ENCODE results near the gene KCNMA1.

The KCNMA1 gene

GRCh38 chr10:77553311-77553710, 84.3 kb downstream of the KCNMA1 start:
- DNase-seq: no peak

- peak; percentile 58 for DNase-seq
Observed at GRCh38 chr10:77552252-77552651, 85.4 kb downstream of the KCNMA1 start.

- DNase-seq: no peak
Observed at GRCh38 chr10:77550378-77550777, 87.2 kb downstream of the KCNMA1 start.

GRCh38 chr10:77548671-77549070, 88.9 kb downstream of the KCNMA1 start:
- DNase-seq: no peak

- no peak for DNase-seq
Observed at GRCh38 chr10:77548157-77548556, 89.5 kb downstream of the KCNMA1 start.

- no peak for DNase-seq
Observed at GRCh38 chr10:77547307-77548050, 90.1 kb downstream of the KCNMA1 start.

- DNase-seq: no peak
Observed at GRCh38 chr10:77546042-77546441, 91.6 kb downstream of the KCNMA1 start.

- DNase-seq: no peak
Observed at GRCh38 chr10:77545585-77545984, 92.0 kb downstream of the KCNMA1 start.

- DNase-seq: no peak
Observed at GRCh38 chr10:77544617-77545016, 93.0 kb downstream of the KCNMA1 start.

GRCh38 chr10:77542710-77543259, 94.8 kb downstream of the KCNMA1 start:
- DNase-seq: no peak

- DNase-seq: no peak
Observed at GRCh38 chr10:77541944-77542343, 95.7 kb downstream of the KCNMA1 start.

GRCh38 chr10:77541247-77541646, 96.4 kb downstream of the KCNMA1 start:
- DNase-seq: no peak

GRCh38 chr10:77539147-77539935, 98.3 kb downstream of the KCNMA1 start:
- no peak for DNase-seq

GRCh38 chr10:77537720-77538373, 99.8 kb downstream of the KCNMA1 start:
- no peak for DNase-seq

- DNase-seq: no peak
Observed at GRCh38 chr10:77537071-77537470, 100.5 kb downstream of the KCNMA1 start.

GRCh38 chr10:77533887-77534278, 103.7 kb downstream of the KCNMA1 start:
- no peak for DNase-seq

- no peak for DNase-seq
Observed at GRCh38 chr10:77533146-77533886, 104.3 kb downstream of the KCNMA1 start.

- no peak for DNase-seq
Observed at GRCh38 chr10:77532068-77532467, 105.5 kb downstream of the KCNMA1 start.

- DNase-seq: no peak
Observed at GRCh38 chr10:77531441-77532001, 106.1 kb downstream of the KCNMA1 start.

GRCh38 chr10:77530011-77530410, 107.6 kb downstream of the KCNMA1 start:
- DNase-seq: no peak

GRCh38 chr10:77529050-77529576, 108.5 kb downstream of the KCNMA1 start:
- no peak for DNase-seq

GRCh38 chr10:77527839-77528238, 109.8 kb downstream of the KCNMA1 start:
- no peak for DNase-seq
